GM18526 (cell line): Measurements from ENCODE around the gene FAM9A.

ENCODE experiments used
- POLR2A ChIP-seq: IDR thresholded peaks from 3 replicates; pipeline ENCODE4 v1.6.1; 2011; ENCODE audit not compliant: insufficient read length; ENCODE audit errors: extremely low read depth

The FAM9A gene

DNA sequence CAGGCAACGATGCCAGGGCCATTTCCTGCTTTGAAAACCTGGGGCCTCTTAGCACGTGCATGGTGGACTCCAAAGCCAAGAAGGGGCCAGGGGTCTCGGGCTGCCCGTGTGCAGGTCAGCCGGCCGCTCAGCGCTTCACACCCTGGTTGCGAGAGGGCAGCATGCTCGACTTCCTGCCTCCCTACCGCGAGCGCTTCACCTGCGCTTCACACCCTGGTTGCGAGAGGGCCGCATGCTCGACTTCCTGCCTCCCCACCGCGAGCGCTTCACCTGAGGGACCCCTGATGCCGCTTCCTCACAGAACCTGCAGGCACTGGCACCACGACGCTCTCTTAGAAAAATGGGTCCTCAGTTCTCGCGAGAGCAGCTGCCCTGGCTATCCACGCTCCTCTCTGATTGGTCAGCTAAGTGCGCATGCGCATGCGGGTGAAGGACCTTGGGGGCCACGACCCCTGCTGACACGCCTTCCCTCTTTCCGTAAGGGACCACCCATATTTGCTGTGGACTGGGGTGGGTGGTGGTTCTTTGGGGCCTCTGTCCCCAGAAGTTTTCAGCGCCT, at the start of gene FAM9A:
TSS of gene FAM9A (minus strand) at position 343 of the 559 bp plus-strand sequence. CDS start 1,212 bp downstream, outside the sequence.
- no peak for TF ChIP-seq POLR2A

DNA sequence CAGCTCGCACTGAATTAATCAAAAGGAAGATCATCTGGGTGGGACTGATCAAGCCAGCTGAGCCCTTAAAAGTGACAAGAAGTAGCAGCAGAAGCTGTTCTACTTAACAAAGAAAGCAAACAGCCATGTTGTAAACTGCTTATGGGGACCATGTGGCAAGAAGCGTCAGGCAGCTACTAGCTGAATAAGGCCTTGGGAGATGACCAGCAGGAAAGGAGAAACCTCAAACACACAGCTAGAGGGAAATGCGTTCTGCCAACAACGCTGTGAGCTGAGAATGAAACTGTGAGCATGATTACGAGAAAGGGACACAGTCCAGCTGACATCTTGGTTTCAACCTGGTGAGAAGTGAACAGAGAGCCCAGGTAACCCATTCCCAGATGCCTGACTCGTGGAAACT, 49.3 kb upstream of the FAM9A start:
- no peak for TF ChIP-seq POLR2A

DNA sequence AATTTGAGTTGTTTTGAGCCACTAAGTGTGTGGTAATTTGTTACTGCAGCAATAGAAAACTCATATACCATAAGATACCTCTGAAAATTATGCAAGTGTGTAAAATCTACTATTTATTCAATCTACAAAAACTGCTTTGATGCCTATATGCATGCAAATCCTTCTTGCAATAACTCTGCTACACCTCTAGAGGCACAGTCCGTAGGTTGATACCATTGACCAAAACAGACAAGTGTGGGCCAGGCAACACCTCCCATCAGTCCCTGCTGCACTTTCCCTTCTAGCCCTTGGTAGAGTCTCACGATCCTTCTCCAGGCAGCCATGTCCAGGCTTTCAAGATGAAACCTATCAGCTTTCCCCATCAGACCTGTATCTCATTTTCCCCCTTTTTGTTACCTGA, 48.8 kb upstream of the FAM9A start:
- TF ChIP-seq POLR2A = no peak

DNA sequence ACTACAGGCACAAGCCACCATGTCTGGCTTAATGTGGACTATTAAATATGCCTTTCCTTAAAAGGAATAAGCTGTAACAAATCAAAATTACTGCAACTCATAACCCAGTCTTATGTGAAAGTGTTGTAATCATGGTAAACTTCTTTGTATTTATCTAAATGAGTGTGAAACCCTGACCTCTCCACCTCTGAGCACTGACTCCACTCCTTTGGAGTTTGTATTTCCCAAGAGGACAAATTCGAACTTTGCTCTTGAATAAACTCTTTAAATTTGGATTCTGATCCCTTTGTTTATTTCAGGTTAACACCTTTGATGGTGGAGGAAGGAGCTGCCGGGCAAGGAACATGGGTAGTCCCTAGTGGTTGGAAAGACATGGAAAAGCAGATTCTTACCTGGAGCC, 48.3 kb upstream of the FAM9A start:
- TF ChIP-seq POLR2A = no peak

DNA sequence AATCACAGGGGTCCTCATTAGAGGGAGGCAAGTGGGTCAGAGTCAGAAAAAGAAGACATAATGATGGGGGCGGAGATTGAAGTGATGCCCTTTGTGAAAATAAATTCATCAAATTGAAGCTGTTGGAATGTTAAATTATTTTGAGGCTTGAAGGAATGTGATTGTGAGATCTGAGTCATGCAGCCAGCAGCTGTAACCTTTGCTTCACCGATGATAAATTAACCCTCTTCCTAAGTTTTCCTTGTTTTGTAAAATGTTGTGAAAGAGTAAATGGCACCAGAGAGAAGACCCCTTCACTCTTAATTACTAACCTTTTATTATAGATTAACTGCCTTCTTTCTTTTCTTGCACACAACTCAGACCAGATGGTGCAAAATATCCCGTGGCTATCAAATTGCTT, 47.7 kb upstream of the FAM9A start:
- TF ChIP-seq POLR2A = no peak

DNA sequence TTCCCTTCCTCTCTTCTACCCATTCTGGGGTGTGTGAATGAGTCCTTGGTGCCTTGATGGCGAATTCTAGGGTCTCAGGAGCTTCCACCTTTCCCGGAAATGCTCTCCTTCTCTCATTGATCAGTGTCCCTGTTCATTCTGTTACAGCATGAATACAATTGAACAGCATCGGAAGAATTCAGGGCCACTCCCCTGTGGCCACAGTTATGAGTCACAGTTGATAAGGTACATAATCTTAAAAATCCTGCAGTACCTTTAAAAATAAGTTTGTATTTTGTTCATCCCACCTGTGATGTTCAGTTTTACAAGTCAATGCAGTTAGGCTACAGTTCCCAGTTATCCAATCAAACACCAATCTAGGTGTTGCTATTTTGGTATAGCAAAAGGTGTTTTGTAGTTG, 47.3 kb upstream of the FAM9A start:
- no peak for TF ChIP-seq POLR2A

DNA sequence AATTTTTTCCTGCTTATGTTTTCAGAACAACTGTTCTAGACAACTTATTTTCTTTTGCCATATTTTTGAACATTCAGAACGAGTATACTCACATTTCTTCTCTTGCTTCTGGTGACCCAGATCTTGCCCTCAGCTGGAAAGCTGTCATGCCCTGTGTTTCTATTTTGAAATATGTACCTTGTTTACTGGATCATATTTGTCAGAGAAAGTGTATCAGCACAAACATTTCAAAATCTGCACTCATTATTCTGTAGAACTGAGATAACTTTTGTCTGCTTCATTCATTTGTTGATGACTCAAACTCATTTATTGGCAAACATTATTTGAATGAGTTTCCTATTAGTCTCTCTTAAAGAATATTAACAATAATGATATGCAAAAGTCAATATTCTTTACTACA, 46.2 kb upstream of the FAM9A start:
- no peak for TF ChIP-seq POLR2A

DNA sequence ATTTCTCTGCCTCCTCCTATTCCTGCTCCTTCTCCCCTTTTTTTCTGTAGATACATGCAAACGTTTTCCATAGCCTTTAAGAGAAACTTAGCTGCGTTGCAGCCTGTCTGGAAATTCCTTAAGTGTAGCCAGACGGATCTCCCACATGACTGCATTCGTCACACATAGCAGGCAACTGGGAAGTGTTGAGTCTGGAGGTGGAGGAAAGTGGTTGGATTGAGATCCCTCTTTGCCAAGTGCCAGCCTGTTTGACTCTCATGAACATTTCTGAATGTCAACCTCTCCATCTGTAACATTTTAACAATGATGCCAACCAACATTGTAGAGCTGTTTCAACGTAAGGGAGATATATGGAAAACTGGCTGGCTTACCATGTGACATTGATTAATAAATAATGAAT, 45.1 kb upstream of the FAM9A start:
- TF ChIP-seq POLR2A = no peak

DNA sequence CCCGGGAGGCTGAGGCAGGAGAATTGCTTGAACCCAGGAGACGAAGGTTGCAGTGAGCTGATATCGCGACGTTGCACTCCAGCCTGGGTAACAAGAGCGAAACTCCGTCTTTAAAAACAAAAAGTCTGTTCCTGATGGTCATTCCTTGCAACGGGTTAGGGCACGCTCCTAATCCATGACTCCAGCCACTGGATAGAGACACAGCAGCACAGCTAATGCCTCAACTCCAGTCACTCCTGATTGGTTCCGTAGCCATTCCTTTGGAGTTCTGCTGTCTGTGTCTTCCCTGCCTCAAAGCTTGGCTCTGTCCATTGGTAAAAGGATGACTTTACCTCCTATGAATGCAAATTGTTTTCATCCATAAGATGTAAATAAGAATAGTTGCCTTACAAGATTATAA, 44.3 kb upstream of the FAM9A start:
- no peak for TF ChIP-seq POLR2A

DNA sequence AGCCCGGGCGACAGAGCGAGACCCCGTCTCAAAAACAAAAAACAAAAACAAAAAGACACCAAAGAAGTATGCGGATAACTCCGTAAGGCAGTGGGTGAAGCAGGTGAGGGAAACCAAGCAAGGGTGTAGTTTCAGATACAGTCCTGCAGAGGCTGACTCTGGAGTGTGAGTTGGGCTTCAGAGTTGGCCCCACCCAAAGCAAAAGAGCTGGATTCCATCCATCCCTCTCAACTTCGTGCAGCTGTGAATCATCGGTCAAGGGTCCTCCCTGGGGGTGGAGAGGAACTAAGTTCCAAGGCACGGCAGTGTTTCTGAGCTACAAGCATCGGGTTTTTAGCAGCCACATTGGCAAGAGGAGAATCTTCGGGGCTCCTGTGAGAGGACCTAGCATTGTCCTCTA, 43.9 kb upstream of the FAM9A start:
- TF ChIP-seq POLR2A = no peak

DNA sequence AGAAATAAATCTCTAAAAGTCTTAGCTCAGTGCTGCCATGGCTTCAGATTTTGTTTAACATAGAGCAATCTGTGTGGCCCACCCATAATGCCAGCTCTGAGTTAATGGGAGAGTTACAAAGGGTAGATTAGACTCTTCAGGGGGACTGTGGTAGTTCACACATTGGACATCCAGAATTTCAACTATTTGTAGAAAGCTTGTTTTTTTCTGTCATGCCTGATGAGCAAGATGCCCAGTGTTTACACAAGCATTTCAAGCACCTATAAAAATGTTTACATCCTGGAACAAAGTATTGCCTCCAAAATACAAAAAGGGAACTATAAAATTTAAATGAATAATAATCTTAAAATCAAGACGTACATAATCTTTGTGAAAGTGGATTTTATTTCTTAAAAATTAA, 43.0 kb upstream of the FAM9A start:
- no peak for TF ChIP-seq POLR2A

DNA sequence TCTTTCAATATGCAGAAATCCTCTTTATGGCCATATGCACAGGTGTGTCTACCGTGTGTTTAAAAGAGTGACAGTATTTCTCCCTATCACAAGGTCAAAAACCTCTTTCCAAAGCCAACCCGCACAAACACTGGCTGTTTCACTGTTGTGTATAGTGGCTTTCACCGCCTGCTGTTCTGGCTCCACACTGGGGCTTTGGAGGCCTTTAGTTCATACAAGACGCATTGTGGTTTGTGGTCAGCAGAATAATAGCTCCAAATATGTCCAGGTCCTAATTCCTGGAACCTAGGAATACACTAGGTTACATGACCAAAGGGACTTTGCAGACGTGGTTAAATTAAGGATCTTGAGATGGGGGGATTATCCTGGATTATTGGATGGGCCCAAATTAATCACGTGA, 40.7 kb upstream of the FAM9A start:
- no peak for TF ChIP-seq POLR2A

DNA sequence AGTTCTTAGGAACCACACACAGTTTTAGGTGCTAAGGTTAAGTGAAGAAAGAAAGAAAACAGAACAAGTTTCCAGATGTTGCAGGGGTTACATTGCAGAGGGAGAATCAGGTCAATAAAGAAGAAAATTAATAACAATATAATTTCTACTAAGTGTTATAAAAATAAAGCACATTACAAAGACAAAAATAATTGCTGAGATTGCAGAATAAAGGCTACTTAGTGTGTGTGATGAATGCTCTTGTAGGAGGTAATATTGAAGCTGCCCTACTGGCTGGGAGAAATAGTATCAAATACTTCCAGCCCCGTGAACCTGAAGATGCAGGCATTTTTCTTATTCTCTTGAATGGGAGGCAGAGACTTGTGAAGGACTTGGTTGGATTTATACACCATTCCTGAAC, 33.2 kb upstream of the FAM9A start:
- no peak for TF ChIP-seq POLR2A

DNA sequence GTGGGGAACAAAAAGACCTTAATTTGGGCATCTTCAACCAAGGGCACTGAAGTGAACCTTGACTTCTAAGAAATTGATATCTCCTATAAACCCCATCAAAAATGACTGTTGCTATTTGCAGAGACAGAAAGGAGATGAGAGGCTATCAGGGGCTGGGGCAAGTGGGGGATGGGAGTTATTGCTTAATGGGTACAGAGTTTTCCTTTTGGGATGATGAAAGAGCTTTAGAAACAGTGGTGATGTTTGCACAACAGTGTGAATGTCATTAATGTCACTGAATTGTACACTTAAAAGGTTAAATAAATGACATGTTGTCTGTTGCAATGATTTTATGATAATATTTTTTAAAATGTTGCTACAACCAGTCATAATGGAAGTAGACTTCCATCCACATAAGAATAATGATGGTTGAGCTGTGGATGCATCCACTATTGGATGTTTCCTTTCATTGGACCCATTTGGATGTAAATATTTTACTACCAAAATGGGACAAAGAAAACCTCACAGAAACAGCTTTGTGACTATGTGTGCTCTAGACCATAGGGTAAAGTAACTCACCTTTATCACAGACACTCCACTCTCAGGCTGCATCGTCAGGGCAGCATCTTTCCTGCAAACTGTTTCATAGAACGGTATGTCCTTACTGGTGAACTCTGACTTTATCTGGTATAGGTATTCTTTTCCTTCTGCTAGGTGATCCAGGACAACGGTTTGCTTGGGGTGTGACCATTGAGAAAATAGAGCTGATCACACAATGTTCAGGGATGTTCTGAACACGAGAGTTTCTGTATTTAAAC, 31.6 kb upstream of the FAM9A start:
- TF ChIP-seq POLR2A = no peak

DNA sequence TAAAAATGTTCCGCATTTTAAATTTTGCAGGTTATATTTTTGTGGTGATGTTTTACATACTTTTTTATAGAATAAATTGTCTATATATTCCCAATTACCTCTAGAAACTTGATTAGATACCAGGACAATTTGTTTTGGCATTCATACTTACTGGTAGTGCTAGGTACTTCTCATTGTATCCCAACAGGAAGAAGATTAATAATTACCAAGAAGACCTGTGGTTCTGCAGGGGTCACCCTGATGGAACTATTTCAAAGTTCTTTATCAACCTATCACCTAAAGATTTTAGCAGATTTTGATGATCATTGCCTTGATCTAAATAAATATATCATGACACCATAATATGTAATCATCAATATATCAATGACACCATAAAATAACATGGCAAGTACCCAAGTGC, 22.5 kb upstream of the FAM9A start:
- TF ChIP-seq POLR2A = no peak

DNA sequence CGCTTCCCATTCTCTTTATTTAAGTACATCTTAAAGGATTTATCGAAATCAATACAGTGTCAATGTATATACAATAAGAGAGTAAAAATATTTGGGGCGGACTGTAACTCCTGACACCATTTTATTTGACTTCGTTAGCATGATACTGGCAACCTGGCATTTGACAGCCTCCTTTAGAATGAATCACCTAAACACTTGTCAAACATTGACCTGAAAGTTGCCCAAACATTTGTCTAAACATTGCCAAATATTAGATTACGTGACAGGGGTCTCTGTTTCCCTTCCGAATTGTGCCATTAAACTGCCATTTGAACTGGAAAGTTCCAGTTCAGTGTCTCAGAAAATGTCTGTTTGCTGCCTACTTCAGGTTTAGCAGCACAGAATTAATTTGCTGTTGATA, 20.8 kb upstream of the FAM9A start:
- no peak for TF ChIP-seq POLR2A
